ENCODE measurements around the gene EGLN3.

The EGLN3 gene

DNA sequence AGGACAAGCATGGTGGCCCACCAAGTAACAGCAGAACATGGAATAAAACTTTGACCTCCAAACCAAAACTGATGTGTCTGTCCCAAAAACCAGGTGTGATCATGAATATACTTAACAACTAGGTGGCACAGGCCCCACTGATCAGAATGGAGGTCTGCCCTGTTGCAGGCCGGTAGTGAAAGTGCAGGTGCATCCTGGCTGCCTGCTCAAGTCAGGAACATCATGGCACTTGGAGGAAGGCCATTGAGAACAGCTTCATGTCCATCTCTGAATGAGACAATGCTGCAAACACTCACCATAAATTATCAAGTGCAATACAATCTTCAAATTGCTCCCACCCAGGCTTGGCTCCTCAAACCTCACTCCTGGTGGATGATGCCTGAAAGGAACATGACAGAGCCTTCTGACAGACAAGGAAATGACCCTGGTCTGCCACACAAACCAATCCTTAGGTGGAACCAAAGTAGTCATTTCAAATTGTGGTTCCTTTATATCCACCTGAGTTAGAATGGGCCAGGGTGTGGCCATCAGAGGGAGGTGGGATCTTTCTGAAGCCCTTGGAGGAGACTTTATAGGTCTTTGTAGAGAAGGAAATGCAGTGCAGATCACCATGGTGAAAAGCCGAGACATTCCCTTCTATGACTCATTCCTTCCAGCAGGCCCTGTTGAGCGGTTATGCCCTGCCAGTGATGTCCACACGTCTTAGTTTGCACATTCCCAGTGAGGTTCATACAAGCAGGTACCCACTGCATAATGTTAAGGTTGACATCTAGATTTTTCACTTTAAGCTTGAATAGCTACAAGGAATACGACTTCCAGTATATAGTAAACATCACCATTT is 36.0 kb downstream of the EGLN3 start:
- Histone ChIP-seq H3K4me2 (ENCODE audit: low read length) (no peak overlapping the region), H2AFZ (no peak overlapping the region), H3K36me3 (ENCODE audit: control insufficient read depth, insufficient read depth, low read length) (no peaks in the 10 kb centered on the region), H3K27ac (no peak overlapping the region), H3K9ac (no peak overlapping the region), H3K9me3 (ENCODE audit: control insufficient read depth, low read length) (no peaks in the 10 kb centered on the region), H3K79me2 (no peaks in the 10 kb centered on the region), H3K27me3 (ENCODE audit: control insufficient read depth, insufficient read depth, low read length) (no peaks in the 10 kb centered on the region), H3K4me1 (no peaks in the 10 kb centered on the region), H3K4me3 (ENCODE audit: low read depth, low read length) (no peak overlapping the region)
- TF ChIP-seq, protein P1, sequence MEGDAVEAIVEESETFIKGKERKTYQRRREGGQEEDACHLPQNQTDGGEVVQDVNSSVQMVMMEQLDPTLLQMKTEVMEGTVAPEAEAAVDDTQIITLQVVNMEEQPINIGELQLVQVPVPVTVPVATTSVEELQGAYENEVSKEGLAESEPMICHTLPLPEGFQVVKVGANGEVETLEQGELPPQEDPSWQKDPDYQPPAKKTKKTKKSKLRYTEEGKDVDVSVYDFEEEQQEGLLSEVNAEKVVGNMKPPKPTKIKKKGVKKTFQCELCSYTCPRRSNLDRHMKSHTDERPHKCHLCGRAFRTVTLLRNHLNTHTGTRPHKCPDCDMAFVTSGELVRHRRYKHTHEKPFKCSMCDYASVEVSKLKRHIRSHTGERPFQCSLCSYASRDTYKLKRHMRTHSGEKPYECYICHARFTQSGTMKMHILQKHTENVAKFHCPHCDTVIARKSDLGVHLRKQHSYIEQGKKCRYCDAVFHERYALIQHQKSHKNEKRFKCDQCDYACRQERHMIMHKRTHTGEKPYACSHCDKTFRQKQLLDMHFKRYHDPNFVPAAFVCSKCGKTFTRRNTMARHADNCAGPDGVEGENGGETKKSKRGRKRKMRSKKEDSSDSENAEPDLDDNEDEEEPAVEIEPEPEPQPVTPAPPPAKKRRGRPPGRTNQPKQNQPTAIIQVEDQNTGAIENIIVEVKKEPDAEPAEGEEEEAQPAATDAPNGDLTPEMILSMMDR (IDR thresholded peaks at IDR 0.05) = no peak

DNA sequence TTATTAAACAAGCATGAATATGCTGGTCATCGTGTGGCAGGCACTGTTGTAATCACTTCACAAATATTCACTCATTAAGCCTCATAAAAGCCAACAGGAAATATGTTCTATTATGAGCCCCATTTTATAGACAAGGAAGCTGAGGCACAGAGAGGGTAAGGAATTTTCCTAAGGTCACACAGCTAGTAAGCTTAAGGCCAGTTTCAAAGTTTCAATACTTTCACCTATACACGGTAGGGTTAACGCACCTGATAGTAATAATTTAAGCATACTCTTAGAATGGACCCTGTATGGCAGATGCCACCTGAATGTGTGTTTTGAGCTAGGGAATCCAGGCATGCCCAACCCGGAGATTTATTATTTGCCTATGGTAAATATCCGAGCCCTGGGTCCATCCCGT is 39.8 kb downstream of the EGLN3 start:
- H3K79me2 ChIP-seq = no peaks in the 10 kb centered on the region

DNA sequence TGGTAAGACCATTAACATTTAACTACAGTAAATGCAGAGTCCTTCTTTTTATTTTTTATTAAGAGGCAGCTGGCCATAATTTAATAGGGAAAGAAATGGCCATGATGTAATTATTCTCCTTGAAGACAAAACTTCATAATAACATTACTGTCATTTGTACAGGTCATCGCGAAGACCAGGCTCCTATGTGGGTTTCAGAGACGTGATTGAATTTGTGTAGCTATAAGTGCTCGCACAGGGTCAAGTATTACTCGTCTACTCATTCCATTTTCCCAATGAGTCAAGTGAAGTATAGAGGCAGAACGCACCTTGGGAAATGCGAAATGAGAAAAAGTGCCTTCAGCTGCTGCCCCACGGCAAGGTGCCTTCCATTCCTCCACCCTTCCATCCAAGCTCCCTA is 40.4 kb downstream of the EGLN3 start:
- Histone ChIP-seq H2AFZ (no peak overlapping the region), H3K9ac (no peak overlapping the region), H3K36me3 (ENCODE audit: control insufficient read depth, insufficient read depth, low read length) (no peaks in the 10 kb centered on the region), H3K79me2 (no peaks in the 10 kb centered on the region), H3K4me3 (ENCODE audit: low read depth, low read length) (no peak overlapping the region), H3K4me2 (ENCODE audit: low read length) (no peak overlapping the region), H3K27ac (no peak overlapping the region), H3K4me1 (no peaks in the 10 kb centered on the region), H3K27me3 (ENCODE audit: control insufficient read depth, insufficient read depth, low read length) (no peaks in the 10 kb centered on the region), H3K9me3 (ENCODE audit: control insufficient read depth, low read length) (no peaks in the 10 kb centered on the region)
- TF ChIP-seq, protein P1 (IDR thresholded peaks at IDR 0.05) = no peak

More for the DNA sequence above, 39.8 kb downstream of the EGLN3 start:
- TF ChIP-seq, protein P1 (IDR thresholded peaks at IDR 0.05) = no peak
- H3K27ac ChIP-seq = no peak overlapping the region
- H3K36me3 ChIP-seq (ENCODE audit: control insufficient read depth, insufficient read depth, low read length) = no peaks in the 10 kb centered on the region
- no peaks in the 10 kb centered on the region for H3K9me3 ChIP-seq (ENCODE audit: control insufficient read depth, low read length)
- H2AFZ ChIP-seq = no peak overlapping the region
- no peaks in the 10 kb centered on the region for H3K4me1 ChIP-seq
- H3K27me3 ChIP-seq (ENCODE audit: control insufficient read depth, insufficient read depth, low read length) = no peaks in the 10 kb centered on the region
- no peak overlapping the region for H3K4me2 ChIP-seq (ENCODE audit: low read length)
- H3K4me3 ChIP-seq (ENCODE audit: low read depth, low read length) = no peak overlapping the region
- no peak overlapping the region for H3K9ac ChIP-seq

DNA sequence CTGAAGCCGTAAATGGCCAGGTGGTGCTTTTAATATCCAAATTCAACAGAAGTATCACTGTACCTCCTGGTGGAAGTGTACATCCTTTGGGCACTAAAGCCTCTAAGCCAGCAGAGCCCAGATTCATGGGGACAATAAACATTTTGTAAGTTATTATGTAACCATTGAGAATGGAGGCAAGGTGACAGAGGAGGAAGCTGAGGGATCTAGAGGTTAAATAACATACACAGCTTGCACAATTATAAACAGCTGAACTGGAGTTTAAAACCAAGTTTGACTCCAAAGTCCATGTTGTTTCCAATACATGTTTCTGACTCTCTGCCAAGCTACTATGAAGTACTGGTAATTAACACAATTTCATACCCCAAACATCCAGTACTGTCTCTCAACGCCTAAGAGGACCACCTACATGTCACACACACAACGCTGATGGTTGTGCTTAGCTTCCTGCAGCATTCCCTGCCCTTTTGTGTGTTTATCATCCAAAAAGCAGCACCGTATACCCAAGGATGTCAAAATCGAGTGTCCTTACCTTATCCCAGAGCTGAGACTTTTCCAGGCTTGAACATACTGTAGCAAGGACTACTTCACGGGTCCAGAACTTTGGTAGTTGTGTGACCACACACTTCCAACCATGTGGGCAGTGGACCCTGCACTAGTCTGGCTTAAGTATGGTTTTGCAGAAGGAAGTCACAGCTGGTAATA is 41.3 kb downstream of the EGLN3 start:
- H3K27ac ChIP-seq = no peak overlapping the region
- no peak overlapping the region for H3K4me2 ChIP-seq (ENCODE audit: low read length)
- H3K4me1 ChIP-seq = no peaks in the 10 kb centered on the region
- H2AFZ ChIP-seq = no peak overlapping the region
- no peaks in the 10 kb centered on the region for H3K9me3 ChIP-seq (ENCODE audit: control insufficient read depth, low read length)
- TF ChIP-seq, protein P1 (IDR thresholded peaks at IDR 0.05) = no peak
- H3K36me3 ChIP-seq (ENCODE audit: control insufficient read depth, insufficient read depth, low read length) = no peaks in the 10 kb centered on the region
- no peaks in the 10 kb centered on the region for H3K79me2 ChIP-seq
- no peak overlapping the region for H3K9ac ChIP-seq
- H3K27me3 ChIP-seq (ENCODE audit: control insufficient read depth, insufficient read depth, low read length) = no peaks in the 10 kb centered on the region
- H3K4me3 ChIP-seq (ENCODE audit: low read depth, low read length) = no peak overlapping the region
